Stimulated activated CD8-positive, alpha-beta memory T cell treated with anti-CD3 and anti-CD28 coated beads, Interleukin-7, amount 100 ng/mL, for 4 hours (primary cell): ENCODE measurements around the gene EMSY.
A peak's percentile ranks its signal among the peaks of the same experiment; 100 is the strongest.
"Not testable (repeated sequence)": the region's sequence is repeated elsewhere in the genome, so short reads cannot be mapped to it uniquely, and the experiment has no call there.

Experiments used
- DNase-seq, 2 donors: peaks; one replicate each; pipeline ENCODE4 v3.0.0-alpha.2; 2020; ENCODE audit warnings: low read depth in 2 of 2

Gene EMSY

DNA sequence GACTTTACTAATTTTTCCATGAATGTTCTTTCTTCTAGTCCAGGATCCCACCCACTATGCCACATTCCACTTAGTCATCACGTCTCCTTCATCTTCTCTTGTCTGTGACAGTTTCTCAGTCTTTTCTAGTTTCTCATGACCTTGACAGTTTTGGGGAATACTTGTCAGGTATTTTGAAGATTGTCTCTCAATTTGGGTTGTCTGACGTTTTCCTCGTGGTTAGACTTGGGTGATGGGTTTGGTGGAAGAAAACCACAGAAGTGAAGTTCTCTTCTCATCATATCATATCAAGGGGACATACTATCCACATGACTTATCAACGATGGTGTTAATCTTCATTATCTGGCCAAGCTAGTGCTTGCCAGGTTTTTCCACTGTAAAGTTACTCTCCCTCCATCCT, 123.3 kb downstream of the EMSY start:
- DNase-seq: no peak

DNA sequence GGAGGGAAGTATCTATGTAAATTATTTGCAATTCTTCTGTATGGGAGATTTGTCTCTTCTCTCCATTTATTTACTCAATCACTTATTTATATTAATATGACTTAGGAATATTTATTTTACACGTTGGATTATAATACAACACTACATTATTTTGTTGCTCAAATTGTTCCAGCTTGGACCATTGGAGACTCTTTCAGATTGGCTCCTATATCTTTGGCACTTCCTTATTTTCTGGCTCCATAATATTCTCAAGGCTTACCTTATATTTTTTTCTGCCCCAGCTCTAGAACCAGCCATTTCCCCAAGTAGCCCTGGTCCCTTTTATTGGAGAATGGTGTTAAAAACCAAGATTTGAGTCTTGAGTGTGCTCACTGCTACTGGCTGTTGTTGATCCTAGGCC, 123.8 kb downstream of the EMSY start:
- no peak for DNase-seq

DNA sequence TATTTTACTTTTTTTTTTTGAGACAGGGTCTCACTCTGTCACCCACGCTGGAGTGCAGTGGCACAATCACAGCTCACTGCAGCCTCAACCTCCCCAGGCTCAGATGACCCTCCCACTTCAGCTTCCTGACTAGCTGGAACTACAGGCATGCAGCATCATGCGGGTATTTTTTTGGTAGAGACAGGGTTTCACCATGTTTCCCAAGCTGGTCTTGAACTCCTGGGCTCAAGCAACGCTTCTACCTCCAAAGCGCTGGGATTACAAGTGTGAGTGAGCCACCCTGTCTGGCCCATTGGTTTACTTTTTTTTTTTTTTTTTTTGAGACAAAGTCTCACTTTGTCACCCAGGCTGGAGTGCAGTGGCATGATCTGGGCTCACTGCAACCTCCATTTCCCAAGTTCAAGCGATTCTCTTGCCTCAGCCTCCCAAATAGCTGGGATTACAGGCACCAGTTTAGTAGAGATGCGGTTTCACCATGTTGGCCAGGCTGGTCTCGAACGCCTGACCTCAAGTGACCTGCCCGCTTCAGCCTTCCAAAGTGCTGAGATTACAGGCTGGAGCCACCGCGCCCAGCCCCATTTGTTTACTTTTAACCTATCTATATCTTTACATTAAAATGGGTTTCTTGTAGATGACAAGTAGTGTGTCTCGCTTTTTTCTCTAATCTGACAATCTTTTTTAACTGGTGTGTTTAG, 127.5 kb downstream of the EMSY start:
- DNase-seq: not testable (repeated sequence)

DNA sequence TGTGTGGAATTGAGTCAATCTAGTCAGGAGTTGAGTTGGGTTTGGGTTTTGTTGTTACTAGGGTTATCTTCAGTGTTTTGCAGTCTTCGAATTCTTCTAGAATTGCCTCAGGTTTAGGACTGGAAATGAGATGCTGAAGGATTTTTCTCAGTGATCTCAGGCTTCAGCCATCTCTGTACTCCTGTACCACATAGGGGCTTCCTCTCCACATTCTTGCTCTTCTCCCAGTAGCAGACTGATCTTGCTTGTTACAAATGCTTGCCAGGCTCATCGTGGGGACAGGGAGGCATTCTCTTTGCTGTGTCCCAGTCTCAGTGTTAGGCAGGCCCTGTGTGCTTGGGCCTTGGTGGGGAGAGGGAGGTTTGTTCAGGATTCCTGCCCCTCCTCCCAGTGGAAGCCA, 129.6 kb downstream of the EMSY start:
- no peak for DNase-seq

DNA sequence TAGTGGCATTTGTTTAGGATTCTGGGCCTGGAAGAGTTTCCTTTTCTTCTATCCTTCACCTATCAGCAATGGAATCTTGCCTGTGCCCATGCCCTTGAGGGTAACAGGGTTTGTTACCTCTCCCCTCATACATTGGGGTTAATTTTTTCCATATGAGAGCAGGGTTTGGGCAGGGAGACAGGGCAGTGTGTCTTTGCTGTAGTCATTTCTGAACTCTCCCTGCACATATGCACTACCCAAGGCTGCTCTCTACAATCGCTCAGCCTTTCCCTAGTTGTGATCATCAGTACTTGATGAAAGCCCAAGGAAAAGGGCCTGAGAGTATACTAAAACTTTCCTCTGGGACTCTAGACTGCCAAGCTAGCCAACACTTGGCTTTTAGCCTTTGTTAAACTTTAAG, 130.1 kb downstream of the EMSY start:
- no peak for DNase-seq

DNA sequence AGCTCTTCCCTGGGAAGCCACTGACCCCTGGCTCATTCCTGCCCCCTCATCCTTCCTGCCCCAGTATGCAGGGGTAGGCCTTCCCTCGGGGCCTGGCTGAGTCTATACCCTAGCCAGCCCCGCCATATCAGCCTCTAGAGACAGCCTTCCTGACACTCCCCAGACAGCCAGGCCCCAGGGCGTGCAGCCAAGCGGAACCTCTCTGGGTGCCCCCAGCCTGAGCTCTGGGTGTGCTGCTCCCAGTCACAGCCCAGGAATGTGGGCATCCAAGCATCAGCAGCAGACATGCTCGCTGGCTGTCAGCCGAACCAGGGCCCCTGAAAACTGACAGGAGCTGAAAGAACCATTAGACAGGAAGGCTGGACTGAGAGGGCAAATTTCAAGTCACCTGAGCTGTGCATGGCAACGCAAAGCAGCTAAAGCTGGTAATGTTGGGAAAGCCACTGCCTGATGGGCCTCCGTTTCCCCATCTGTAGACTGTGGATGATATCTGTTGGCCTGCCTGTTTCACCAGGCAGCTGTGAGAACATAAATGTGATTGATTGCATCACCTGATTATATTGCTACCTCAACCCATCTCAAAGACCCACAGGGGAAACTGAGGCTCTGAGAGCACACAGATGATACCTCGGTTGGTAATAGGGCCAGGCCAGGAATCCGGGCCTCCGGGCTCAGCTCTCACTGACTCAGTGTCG, 132.6 kb downstream of the EMSY start:
- DNase-seq: no peak

DNA sequence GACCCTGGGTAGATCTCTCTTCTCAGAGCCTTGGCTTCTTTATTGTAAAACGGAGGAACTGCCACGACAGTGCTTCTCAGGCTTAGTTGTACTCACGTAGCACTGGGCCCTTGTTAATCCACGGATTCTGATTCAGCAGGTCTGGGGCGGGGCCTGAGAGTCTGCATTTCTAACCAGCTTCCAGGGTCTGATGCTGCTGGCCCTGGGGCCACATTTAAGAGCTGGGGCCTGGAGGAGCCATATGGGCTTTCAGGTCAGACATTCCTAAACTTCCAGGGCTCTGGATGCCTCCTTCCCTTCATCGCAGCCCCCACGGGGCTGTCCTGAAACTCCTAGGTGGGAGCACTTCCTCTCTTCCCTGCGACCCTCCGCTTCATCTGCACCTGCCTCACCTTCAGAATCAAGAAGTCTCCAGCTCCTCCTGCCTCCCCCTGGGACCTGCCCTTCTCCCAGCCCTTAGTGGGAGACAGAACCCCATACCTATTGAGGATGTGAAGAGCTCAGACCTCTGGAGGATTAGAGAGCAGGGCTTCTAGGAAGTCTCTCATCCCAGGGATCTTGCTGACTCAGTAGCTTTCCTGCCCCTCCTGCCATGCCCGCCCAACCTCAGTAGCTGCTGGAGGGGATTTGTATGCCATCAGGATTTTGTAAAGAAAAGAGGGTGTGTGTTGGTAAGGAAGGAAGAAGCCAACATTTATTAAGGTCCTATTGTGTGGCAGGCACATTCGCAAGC, 133.3 kb downstream of the EMSY start:
- no peak for DNase-seq

DNA sequence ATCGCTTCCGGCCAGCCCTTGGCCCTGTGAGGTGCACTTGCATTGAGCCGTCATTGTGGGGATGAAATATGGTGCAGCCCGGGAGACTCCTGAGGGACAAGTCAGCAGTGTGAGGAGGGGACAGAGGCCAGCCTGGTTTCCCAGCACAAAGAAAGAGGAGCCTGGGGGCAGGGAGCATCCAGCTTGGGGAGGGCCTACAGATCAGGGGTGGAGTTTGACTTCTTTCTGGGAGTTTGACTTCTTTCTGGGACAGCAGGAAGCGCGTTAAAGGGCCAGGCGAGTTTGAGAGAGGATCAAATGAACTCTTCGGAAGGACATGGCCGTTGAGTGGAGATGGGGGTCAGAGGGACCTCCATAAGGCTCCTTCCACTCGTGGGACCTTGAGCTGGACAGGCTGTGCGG, 133.8 kb downstream of the EMSY start:
- no peak for DNase-seq

DNA sequence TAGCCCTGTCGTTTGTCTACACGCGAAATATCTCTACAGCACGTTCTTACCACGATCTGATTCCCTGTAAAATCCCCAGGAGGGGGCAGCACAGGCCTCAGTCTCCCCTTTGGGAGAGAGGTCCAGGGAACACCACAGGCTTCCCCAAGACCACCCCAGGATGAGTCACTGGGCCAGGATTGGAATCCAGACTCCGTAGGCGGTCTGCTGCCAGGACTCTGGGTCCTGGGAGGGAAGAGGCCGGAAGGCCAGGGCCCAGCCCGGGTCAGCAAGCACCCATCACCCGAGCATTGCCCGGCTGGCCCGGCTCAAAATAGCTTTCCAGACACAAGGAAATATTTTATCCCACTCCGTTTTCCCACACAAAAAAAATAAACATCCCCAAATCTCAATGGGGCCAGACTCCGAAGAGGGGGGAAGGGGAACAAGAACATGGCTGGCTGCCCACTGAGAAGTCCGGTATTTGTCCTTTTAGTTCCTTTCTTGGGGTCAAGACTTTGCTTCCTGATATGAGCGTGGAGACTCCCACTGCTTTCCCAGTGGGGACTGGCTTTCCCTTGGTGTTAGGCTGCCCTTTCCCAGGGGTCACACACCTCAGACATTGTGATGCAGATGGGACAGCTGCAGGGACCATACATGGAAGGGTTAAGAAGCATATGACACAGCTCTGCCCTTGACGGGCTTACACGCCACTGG, 134.4 kb downstream of the EMSY start:
- no peak for DNase-seq

DNA sequence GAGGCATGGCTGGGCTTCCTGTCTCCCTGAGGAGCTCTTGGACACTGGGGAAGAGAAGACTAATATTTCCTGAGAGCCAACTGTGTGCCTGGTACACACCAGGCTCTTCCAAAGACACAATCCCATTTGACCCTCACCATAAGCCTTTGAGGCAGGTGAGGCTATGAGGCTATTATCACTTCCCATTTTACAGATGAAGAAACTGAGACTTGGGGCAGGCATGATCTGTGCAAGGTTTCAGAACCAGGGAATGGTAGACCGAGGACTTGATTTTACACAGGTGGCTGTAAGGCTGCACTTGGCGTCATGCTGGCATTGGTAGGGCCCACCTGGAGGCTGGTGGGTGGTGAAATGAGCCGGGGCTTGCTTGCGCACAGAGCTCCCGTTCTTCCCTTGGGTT, 134.9 kb downstream of the EMSY start:
- DNase-seq: no peak

DNA sequence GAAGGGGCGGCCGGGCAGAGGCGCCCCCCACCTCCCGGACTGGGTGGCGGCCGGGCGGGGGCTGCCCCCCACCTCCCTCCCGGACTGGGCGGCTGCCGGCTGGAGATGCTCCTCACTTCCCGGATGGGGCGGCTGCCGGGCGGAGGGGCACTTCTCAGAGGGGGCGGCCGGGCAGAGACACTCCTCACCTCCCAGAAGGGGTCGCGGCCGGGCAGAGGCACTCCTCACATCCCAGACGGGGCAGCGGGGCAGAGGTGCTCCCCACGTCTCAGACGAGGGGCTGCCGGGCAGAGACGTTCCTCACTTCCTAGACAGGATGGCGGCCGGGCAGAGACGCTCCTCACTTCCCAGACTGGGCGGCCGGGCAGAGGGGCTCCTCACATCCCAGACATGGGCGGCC, 137.7 kb downstream of the EMSY start:
- not testable (repeated sequence) for DNase-seq

DNA sequence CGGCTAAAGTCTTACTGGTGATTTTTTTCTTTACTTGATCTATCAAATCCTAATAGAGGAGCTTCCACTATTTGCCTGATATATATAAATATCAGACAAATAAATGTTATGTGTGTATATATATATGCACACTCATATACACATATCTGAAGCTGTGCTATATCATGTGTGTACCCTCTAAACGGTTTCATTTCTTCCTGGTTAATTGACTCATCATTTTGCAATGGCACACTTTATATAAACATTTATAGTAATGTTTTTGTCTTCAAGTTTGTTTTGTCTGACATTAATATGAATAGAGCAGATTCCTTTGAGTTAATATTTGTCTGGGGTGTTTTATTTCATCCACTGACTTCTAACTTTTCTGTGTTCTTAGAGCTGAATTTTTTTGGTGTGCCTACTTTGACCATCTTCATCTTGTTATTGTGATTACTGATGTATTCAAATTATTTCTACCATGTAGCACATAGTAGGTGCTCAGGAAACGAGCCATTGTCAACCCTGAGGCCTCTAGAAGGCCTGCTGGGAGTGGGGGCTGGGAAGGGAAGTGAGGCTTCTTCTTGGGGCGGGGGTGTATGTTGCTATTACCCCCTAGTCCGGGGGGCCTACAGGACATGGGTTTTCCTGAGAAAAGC, 143.1 kb downstream of the EMSY start:
- no peak for DNase-seq

DNA sequence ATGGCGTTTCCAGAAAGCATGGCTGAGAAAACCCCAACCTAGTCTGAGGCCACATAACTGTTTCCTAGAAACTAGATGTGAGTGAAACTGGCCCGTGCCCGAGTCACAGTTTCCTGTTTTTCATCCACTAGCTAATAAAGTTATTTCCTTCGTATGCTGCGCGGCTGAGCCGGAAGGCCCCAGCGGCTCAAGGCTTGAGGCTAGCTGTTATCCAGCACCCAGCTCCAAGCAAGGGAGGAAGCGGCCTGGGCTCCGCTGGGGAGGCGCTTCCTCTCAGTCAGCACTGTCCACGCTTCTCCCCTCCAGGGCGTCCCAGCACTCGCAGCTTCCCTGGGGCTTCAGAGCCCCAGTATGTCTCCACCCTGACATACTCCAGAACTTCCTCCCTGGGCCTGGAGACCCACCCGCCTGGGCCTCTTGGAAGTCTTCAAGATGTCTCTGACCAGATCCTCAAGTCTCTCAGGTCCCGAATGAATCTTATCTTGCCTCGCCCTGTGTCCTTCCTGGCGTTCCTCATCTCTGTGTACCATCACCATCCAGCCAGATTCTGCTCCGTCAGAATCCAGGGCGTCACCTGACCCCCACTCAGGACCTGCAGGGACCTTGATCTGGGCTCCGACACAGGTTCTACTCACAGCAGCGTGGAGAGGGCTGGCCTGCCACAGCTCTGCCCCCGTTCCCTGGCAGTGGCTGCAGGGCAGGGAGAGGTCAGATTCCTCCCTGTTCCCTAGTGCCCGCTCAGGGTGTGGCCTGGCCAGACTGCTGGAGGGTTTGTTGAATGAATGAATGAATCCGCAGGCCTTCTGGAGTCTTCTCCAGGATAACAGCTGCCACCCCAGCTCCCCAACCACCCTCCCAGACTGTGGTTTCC, 143.9 kb downstream of the EMSY start:
- peak; percentile 16 to 33 for DNase-seq

DNA sequence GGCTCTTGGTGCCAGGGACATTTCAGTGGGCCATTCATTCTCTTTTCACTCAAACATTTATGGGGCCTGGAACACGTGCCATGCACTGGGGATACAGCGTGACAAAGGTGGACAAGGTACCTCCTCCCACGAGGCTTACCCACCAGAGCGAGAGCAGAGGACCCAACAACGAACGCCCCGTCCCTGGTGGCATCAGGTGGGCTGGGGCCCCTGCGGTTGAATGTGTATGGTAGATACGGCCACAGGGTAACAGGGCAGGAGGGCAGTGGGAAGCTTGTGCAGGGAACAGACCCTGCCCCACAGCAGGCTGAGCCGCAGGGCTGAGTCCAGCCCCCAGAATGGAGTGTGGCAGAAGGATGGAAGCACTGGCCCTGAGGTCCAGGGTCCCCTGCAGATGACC, 144.7 kb downstream of the EMSY start:
- DNase-seq: no peak

DNA sequence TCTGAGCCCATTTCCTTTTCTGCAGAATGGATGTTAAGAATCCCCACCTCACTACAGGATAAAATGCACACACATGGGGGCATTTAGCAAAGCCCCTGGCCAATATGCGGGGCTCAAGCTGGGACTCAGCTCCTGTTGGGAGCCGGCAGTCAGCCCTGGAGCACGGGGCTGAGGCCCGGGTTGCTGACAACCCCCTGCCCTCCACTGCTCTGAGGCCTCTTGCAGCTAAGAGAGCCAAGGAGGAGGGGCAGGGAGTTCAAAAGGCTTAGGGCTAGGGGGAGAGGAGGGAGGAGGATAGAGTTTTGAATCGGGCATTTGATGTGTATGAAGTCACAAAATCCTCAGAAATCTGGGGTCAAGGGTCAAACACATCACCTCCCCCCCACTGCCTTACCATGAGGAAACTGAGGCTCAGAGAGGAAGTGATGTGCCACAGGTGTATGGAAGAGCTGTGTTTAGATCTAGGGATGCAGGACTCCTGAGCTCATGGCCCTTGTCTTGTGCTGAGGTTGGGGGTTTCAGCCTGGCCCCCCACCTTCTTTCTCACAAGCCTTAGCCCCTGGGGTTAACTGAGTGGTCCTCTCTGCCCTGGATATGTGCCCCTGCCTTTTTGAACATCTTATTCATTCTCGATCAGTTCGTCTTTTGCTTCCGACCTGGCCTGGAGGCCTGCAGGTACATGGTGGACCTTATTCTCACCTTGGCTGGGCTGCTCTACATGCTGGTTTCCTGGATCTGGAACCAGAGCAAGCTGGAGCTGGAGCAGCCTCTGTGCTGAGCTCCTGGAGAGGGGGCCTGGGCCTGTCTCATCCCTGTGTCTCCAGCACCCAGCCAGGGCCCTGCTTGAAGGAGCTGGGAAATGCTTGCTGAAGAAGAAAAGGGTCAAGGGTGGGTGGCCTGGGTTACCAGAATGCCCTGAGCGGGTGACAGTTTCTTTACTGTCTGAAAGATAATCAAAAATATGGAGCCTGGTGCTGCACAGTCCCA, 145.4 kb downstream of the EMSY start:
- no peak for DNase-seq

DNA sequence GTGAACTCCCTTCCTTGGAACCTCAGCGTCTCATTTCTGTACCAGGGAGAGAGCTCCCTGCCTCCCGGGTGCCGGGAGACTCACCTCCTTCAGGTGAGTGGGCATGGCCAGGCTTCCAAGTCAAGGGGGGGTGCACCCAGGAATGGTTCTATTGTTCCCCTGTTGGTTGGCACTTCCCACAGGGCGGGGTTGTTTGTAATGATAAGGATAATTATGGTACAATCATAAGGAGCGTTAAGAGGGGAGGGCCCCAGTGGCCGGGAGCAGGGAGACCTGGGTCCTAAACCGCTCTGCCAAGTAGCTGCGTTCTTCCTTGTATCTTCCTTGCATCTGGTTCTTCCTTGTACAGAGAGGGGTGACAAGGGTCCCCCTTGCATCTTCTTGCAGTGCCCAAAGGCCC, 146.6 kb downstream of the EMSY start:
- DNase-seq: no peak

DNA sequence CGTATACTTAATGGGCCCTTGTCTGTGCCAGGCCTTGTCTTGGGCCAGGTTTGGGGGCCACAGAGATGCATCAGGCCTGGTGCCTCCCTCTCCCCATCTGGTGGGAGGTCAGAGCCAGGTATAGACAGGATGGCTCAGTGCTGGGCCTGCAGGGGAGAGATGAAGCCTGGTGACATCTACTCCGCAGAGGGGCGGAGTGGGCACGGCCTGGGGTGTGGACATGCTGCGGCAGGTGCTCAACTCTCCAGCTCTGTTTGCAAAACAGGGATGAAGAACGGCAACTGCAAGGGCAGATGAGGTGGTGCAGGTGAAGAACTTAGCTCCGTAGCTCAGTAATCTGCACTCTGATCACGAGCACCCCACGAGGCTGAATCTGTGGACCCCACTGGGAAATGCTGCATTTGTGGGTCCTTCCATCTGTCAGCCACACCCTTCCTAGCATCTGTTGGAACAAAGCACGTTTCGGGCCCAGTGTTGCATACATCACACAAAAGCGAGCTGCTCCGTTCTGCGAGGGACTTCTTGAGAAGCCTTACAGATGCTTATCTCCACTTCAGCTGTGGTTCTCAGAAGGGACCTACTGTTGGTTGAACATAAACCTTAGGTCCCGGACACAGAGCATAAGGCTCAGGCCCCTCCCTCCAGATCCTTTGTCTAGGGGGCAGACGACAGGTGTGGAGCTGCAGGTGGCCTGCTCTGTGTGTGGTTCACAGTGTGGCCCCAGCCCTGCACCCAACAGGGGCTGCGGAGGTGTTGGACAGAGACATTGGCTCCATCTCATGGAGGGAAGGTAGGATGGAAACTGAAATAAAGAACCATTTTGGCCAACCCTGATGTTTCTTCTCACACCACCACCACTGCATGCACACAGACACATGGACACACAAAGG, 147.5 kb downstream of the EMSY start:
- DNase-seq: no peak

DNA sequence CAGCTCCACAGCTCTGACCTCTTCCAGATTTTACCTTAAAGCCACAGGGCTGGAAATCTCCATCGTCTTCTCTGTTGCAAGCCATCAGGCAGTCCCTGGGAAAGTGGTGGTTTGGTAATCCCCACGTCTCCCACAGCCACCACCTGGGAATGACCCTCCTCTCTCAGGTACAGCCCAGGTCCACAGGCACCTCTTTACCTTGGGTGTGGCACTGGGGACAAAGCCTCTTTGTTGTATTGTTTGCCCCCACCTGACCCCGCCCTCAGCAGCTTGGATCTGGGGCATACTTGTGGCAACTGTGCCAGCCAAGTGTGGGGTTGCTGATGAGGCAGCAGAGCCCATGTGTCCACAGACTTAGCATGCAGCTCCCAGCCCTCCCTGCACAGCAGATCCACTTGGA, 148.1 kb downstream of the EMSY start:
- DNase-seq: no peak

DNA sequence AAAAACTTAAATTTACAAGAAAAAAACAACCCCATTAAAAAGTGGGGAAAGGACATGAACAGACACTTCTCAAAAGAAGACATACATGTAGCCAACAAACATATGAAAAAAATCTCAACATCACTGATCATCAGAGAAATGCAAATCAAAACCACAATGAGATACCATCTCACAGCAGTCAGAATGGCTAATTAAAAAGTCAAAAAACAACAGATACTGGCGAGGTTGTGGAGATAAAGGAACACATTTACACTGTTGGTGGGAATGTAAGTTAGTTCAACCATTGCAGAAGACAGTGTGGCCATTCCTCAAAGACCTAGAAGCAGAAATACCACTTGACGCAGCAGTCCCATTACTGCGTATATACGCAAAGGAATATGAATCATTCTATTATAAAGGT, 150.3 kb downstream of the EMSY start:
- not testable (repeated sequence) for DNase-seq
